NCI-H2227 (cell line): ENCODE results near the gene PIP5K1C.
"Not testable (repeated sequence)": the region's sequence is repeated elsewhere in the genome, so short reads cannot be mapped to it uniquely, and the experiment has no call there.

Source experiments
- DNase-seq: peaks from one replicate; lab custom pipeline; 2025; ENCODE audit not compliant: unreplicated experiment; lab: John Stamatoyannopoulos, UW

PIP5K1C gene

GRCh38 chr19:3591876-3592613 is 108.2 kb downstream of the PIP5K1C start:
- DNase-seq = no peak

- DNase-seq = no peak
Measured at GRCh38 chr19:3590991-3591659, 109.1 kb downstream of the PIP5K1C start.

- no peak for DNase-seq
Measured at GRCh38 chr19:3589949-3590348, 110.3 kb downstream of the PIP5K1C start.

- DNase-seq = no peak
Measured at GRCh38 chr19:3589439-3589838, 110.8 kb downstream of the PIP5K1C start.

- no peak for DNase-seq
Measured at GRCh38 chr19:3586707-3587346, 113.4 kb downstream of the PIP5K1C start.

GRCh38 chr19:3586127-3586626 is 114.1 kb downstream of the PIP5K1C start:
- peak; percentile 19 for DNase-seq

GRCh38 chr19:3585301-3586126 is 114.8 kb downstream of the PIP5K1C start, which contains the start of gene GIPC3:
GIPC3 (plus strand) TSS chr19:3585478; CDS start chr19:3585598, 120 bp downstream.
- no peak for DNase-seq

GRCh38 chr19:3584036-3584802 is 116.0 kb downstream of the PIP5K1C start:
- DNase-seq = not testable (repeated sequence)

GRCh38 chr19:3581792-3582191 is 118.5 kb downstream of the PIP5K1C start:
- DNase-seq = not testable (repeated sequence)
